ENCODE results near the gene CFAP298. TPM values are rescaled to one million over a fixed set of nuclear protein-coding genes. Genes with fewer than 3 reads are reported as not detected.

CFAP298 gene
- total and polyA plus RNA-seq, 2 of the 13 experiments (the other 11 are each of a cell fraction or from before 2014, with no cell fraction given), result 21.2 to 62.2 TPM

DNA sequence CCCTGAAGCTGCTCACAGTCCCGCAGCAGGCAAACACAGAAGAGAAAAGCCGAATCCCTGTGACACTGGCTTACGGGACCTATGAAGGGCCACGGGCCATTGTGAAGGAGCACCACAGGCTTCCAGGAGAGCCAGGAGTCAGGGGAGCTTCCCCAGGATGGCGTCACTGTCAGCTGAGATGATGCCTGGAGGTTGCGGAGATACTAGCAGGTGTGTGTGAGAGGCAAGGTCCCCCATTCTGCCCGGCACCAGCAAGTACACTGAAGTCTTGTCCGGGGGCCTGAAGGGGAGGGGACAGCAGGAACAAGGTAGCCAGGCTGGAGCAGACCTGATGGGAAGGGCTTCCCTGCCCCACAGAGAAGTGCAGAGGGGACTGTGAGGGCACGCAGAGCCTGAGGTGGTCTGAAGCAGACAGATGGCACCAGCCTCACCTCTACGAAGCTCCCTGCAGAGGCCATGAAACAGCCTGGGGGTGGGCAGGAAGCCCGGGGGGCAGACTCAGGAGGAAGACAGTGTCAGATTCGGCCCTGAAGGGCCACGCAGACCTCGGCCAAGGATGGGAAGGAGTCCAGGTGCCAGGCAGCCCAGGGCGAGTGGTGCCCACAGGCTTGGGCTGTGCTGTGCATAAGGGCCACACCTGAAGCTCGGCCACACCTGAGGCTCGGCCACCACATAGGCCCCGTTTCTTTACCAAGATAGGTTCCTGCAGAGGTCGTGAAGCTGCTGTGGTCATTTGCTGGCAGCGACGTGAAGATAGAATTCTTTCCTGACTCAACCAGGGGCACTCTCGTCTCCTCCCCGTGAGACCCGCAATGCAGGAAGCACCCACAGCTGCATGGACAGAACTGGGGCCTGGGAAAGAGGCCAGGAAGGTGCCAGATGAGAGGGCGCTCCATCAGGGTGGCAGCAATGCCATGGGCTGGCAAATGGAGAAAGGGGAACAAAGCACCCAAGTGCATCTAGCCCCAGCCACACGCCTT lies 36.9 kb downstream of the CFAP298 start:
- no TSS peak for BruUV-seq (replicated peaks)
- POLR2A ChIA-PET, result no interaction called here
- intact Hi-C loops (cut with micrococcal nuclease; ENCODE audit: unreplicated experiment) (no loop called here), in situ Hi-C loops (cut with HindIII; ENCODE audit: extremely low pct_ligation_motif_present, low pct_unique_long_range_greater_than_20kb) (no loop called here)
- Histone ChIP-seq H3K27ac (ENCODE audit: extremely low read length, insufficient read depth, low read length) (no peak overlapping the region), H3K4me3 (replicated peaks in 1 of 3; ENCODE audit: insufficient read depth in 1 of 3, low read depth in 2 of 3, low read length in 3 of 3) (no peak overlapping the region), H3K9ac (ENCODE audit: insufficient read depth, low read depth, low read length) (no peak overlapping the region), H3K79me2 (ENCODE audit: insufficient read depth, low read length) (no peaks in the 10 kb centered on the region), H4K20me1 (ENCODE audit: insufficient read depth, low read length) (no peaks in the 10 kb centered on the region), H3K4me2 (ENCODE audit: low read depth, low read length) (no peak overlapping the region), H3K27me3 (ENCODE audit: control insufficient read depth in 1 of 2, insufficient read depth in 2 of 2, low read length in 2 of 2) (no peaks in the 10 kb centered on the region), H3K4me1 (ENCODE audit: insufficient read depth, low read length) (peaks cover 23% of the 10 kb centered on the region), H2AFZ (ENCODE audit: low read length) (no peak overlapping the region), H3K9me3 (ENCODE audit: low read length) (no peaks in the 10 kb centered on the region), H3K36me3 (replicated peaks in 1 of 2; ENCODE audit: control insufficient read depth in 1 of 2, insufficient read depth in 2 of 2, low read length in 2 of 2) (no peaks in the 10 kb centered on the region)
- CTCF ChIA-PET (ENCODE audit: low intra/inter-chr PET ratio, low total read pairs), result no interaction called here
- 81% methylated on average over 18 of the region's 26 CpGs for WGBS (ENCODE audit: low lambda C conversion rate)
- TF ChIP-seq, protein P1, sequence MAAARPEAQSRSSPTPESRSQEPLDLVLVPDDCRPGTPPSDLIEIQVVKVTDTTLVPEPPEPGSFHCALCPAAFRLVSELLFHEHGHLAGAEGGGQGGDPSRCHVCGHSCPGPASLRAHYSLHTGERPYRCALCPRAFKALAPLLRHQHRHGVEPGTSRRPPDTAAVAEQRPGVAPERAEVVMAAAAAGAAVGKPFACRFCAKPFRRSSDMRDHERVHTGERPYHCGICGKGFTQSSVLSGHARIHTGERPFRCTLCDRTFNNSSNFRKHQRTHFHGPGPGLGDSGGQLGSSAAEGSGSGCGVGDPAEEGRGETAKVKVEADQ (CRISPR knock-in tag; IDR thresholded peaks at IDR 0.05; ENCODE audit: borderline replicate concordance), result no peak
- TF ChIP-seq HNRNPLL (IDR thresholded peaks at IDR 0.05; ENCODE audit: low read depth, low read length, poor library complexity, severe bottlenecking), result no peak
- TF ChIP-seq CREB1 (IDR thresholded peaks at IDR 0.05), result no peak
- no peak for TF ChIP-seq CREB1 (CRISPR knock-in tag; IDR thresholded peaks at IDR 0.05)
- TF ChIP-seq KLF16 (CRISPR knock-in tag; IDR thresholded peaks at IDR 0.05), result no peak
- TF ChIP-seq TGIF2 (CRISPR knock-in tag; IDR thresholded peaks at IDR 0.05), result no peak
- TF ChIP-seq, protein P2, sequence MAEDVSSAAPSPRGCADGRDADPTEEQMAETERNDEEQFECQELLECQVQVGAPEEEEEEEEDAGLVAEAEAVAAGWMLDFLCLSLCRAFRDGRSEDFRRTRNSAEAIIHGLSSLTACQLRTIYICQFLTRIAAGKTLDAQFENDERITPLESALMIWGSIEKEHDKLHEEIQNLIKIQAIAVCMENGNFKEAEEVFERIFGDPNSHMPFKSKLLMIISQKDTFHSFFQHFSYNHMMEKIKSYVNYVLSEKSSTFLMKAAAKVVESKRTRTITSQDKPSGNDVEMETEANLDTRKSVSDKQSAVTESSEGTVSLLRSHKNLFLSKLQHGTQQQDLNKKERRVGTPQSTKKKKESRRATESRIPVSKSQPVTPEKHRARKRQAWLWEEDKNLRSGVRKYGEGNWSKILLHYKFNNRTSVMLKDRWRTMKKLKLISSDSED (CRISPR knock-in tag; IDR thresholded peaks at IDR 0.05), result no peak
- no peak for TF ChIP-seq TOPORS (CRISPR knock-in tag; IDR thresholded peaks at IDR 0.05)
- TF ChIP-seq, protein P3, sequence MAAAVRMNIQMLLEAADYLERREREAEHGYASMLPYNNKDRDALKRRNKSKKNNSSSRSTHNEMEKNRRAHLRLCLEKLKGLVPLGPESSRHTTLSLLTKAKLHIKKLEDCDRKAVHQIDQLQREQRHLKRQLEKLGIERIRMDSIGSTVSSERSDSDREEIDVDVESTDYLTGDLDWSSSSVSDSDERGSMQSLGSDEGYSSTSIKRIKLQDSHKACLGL (CRISPR knock-in tag; IDR thresholded peaks at IDR 0.05), result no peak
- TF ChIP-seq, protein P4, sequence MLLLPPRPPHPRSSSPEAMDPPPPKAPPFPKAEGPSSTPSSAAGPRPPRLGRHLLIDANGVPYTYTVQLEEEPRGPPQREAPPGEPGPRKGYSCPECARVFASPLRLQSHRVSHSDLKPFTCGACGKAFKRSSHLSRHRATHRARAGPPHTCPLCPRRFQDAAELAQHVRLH (CRISPR knock-in tag; IDR thresholded peaks at IDR 0.05; ENCODE audit: borderline replicate concordance, low read depth), result no peak
- TF ChIP-seq, protein P5, sequence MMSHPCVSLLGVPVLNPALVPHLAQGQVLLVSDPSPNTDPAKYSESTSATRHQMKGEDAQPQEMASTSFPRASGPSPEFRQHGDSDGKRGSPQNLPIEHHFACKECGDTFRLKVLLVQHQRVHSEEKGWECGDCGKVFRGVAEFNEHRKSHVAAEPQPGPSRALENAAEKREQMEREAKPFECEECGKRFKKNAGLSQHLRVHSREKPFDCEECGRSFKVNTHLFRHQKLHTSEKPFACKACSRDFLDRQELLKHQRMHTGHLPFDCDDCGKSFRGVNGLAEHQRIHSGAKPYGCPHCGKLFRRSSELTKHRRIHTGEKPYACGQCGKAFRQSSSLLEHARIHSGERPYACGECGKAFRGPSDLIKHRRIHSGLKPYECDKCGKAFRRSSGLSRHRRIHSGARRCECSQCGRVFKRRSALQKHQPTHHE (CRISPR knock-in tag; IDR thresholded peaks at IDR 0.05; ENCODE audit: borderline replicate concordance), result no peak
- TF ChIP-seq EED (CRISPR knock-in tag; IDR thresholded peaks at IDR 0.05), result no peak
- TF ChIP-seq MEIS2 (CRISPR knock-in tag; IDR thresholded peaks at IDR 0.05), result no peak
- no peak for TF ChIP-seq ZNF207 (IDR thresholded peaks at IDR 0.05; ENCODE audit: borderline replicate concordance)
- TF ChIP-seq ZNF136 (CRISPR knock-in tag; IDR thresholded peaks at IDR 0.05; ENCODE audit: low read depth), result no peak
- no peak for TF ChIP-seq ZBTB38 (CRISPR knock-in tag; IDR thresholded peaks at IDR 0.05)
- TF ChIP-seq ZNF260 (CRISPR knock-in tag; IDR thresholded peaks at IDR 0.05; ENCODE audit: borderline replicate concordance, low read depth), result no peak
- TF ChIP-seq ZBTB3 (CRISPR knock-in tag; IDR thresholded peaks at IDR 0.05; ENCODE audit: borderline replicate concordance, low read depth), result no peak
- no peak for TF ChIP-seq HOXA7 (CRISPR knock-in tag; IDR thresholded peaks at IDR 0.05)
- TF ChIP-seq ZNF329 (CRISPR knock-in tag; IDR thresholded peaks at IDR 0.05; ENCODE audit: low read depth), result no peak
- ATAC-seq (no peak), FAIRE-seq (no peak), DNase-seq (ENCODE audit: low spot score) (no peak)

All from HepG2 (cell line).